GM21360 (cell line): Measurements from ENCODE around the gene CRHR2.

ENCODE experiments used
- ATAC-seq: cut with Tn5 transposase; IDR thresholded peaks from one replicate; pipeline ENCODE4 v1.9.1; 2021; ENCODE audit warnings: mild to moderate bottlenecking, moderate library complexity; ENCODE audit not compliant: unreplicated experiment

Gene CRHR2

GRCh38 chr7:30633223-30633622 lies 49.0 kb downstream of the CRHR2 start:
- ATAC-seq = no peak

DNA sequence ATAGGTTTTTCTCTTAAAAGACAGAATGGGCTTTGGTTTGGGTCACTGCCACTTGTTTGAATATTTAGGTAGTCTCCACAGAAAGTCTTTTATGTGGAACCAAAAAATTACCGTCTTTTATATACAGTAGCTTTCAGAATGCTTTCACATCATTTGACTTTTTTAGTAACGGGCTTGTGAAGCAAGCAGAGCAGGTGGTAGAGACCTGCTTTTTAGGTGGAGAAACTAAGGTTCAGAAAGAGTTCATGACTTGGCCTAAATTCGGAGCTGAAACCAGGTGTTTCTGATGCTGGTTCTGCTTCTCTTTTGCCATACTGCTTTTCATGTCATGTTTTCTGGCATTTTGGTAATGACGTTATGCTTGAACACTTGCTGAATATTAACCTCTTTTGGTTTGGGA lies 51.3 kb downstream of the CRHR2 start:
- ATAC-seq = peak; percentile 55

GRCh38 chr7:30627026-30627425 lies 55.2 kb downstream of the CRHR2 start:
- no peak for ATAC-seq

GRCh38 chr7:30625283-30625682 lies 57.0 kb downstream of the CRHR2 start:
- no peak for ATAC-seq

GRCh38 chr7:30618961-30619360 lies 63.3 kb downstream of the CRHR2 start:
- no peak for ATAC-seq

- no peak for ATAC-seq
Measured at GRCh38 chr7:30618080-30618676, 64.1 kb downstream of the CRHR2 start.

DNA sequence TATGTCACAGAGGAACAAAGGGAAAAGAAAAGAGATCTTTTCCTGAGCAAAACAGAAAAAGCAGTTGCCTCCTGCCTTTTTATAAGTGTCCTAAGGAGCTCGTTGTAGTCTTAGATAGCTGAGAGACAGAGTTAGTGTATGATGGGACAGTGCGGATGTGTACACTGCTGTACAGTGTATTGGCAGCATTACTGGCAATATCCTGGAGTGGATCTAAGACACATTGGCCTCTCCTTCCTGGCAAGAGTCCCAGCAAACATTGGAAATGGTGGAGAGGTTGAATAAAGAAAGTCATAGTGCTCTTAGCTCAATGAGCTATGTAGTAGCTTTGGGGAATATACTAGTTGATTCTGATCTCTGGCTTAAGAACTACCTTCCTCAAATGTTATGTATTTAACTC lies 64.9 kb downstream of the CRHR2 start:
- no peak for ATAC-seq

GRCh38 chr7:30616318-30616717 lies 65.9 kb downstream of the CRHR2 start:
- no peak for ATAC-seq

GRCh38 chr7:30613366-30614325 lies 68.6 kb downstream of the CRHR2 start:
- no peak for ATAC-seq

DNA sequence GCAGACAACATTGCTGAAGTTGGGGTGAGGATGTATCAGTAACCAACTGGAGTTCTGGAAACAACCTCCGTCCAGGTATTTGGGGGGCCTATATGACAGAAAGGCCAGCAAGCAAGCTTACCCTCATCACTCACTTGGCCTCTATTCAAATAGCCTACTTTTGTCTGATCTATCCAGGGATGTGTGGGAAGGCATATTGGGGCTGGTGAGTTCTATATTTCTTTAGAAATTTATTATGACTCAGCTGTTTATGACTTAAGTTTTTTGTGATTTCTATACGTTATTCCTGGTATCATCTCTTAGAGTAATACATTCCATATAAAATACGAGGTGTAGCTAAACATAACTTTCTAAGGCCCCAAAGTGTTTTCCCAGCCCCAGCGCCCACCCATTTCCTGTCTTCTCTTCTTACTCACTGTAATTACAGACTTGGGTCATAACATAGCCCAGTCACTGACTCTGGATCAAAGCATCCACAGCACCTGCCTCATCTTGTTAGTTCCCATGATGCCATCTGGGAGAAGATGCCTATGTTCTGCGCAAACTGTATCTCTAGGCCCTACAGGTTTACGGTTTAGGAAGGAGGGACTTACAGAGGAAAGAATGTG lies 69.5 kb downstream of the CRHR2 start:
- ATAC-seq = no peak

DNA sequence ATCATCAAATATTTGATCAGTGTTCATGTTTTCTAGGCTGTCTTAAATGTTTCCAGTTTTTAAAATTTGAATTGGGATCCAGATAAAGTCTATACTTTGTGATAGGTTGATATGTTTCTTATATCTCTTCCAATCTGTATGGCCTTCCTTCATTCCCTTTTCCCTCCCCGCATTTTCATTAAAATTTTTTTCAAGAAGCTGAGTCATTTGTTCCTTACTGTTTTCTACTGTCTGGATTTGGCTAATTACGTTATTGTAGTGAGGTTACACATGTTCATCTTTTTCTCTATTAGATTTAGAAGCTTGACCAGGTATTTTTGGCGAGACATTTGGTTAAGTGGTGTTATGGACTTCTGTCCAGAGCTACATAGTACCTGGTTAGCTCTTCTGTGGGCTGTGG lies 76.4 kb downstream of the CRHR2 start:
- ATAC-seq = no peak

DNA sequence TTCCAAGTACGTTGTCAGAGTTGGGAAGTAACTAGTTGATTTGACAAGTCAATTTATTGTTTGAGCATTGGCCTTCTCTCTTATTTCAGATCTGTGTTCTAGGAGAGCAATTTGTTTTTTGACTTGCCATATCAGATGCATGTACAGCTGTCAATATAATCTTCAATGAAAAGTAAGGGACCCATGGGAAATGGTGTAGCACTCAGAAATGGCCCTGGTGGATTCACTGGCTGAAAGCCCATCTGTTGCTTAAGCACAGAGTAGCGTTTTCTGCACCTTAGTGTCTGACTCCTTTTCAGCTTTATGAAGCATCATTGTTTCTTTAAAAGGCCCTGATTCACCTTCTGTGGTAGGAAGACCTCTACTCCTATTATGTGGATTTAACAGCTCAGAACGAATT lies 77.4 kb downstream of the CRHR2 start:
- ATAC-seq = no peak
